B cell (primary cell): ENCODE results near the gene PTPMT1. TPM values are rescaled to one million over a fixed set of nuclear protein-coding genes. Genes with fewer than 3 reads are reported as not detected.
"Not testable (repeated sequence)": the region's sequence is repeated elsewhere in the genome, so short reads cannot be mapped to it uniquely, and the experiment has no call there.

ENCODE experiments used
- ATAC-seq: fragments of 200-7000 bp; cut with Tn5 transposase; one replicate; pipeline ENCODE4 v1.10.0; 2021; ENCODE audit warnings: low read depth, mild to moderate bottlenecking, moderate number of reproducible peaks, moderate library complexity
- CTCF ChIA-PET: fragments of 350-600 bp; sonication (Branson Sonifier 250); formaldehyde crosslinking; loops from one replicate; lab custom pipeline; 2021; ENCODE audit warnings: antibody characterized with exemption, inconsistent platforms; lab: Charles Lee
- POLR2A ChIA-PET: fragments of 350-600 bp; sonication (Branson Sonifier 250); formaldehyde crosslinking; loops from one replicate; lab custom pipeline; 2021; ENCODE audit warnings: antibody characterized with exemption; lab: Charles Lee
- DNase-seq: peaks from one replicate; pipeline ENCODE4 v3.0.0; 2013
- H2AFZ ChIP-seq: 2 replicates; pipeline ENCODE4 v1.6.1; 2012; ENCODE audit warnings: mild to moderate bottlenecking, low read depth, low read length; ENCODE audit not compliant: insufficient read depth, poor library complexity, severe bottlenecking
- H3K27ac ChIP-seq, 2 donors: 1 replicate in 1 of 2; 2 replicates in 1 of 2; pipeline ENCODE4 v1.5.1; 2012 to 2013; ENCODE audit warnings: low read length in 2 of 2, mild to moderate bottlenecking in 2 of 2, moderate library complexity in 1 of 2
- H3K27me3 ChIP-seq, 4 experiments: fragments of 200-600 bp in 1 of 4; sonication (generic) in 1 of 4; replicated peaks in 1 of 4; 1 replicate in 2 of 4; 2 replicates in 2 of 4; pipeline versions ENCODE4 v1.6.1 to v1.7.0; 2013 to 2016; ENCODE audit warnings: low read length in 3 of 4, mild to moderate bottlenecking in 2 of 4, mixed read lengths in 1 of 4, moderate library complexity in 1 of 4; ENCODE audit not compliant: insufficient read depth in 4 of 4, control insufficient read depth in 3 of 4; ENCODE audit errors: control extremely low read depth in 1 of 4
- H3K36me3 ChIP-seq, 2 experiments: replicated peaks in 1 of 2; 1 replicate in 1 of 2; 2 replicates in 1 of 2; pipeline versions ENCODE4 v1.6.1 to v1.7.1; 2013; ENCODE audit warnings: low read length in 1 of 2; ENCODE audit not compliant: insufficient read depth in 2 of 2, control insufficient read depth in 1 of 2; ENCODE audit errors: control extremely low read depth in 1 of 2, extremely low read depth in 1 of 2
- H3K4me1 ChIP-seq, 2 donors: fragments of 200-600 bp in 1 of 2; sonication (generic) in 1 of 2; 1 replicate in 1 of 2; 2 replicates in 1 of 2; pipeline versions ENCODE4 v1.5.1 to v1.6.1; 2013 to 2017; ENCODE audit warnings: low read length in 2 of 2; ENCODE audit not compliant: control insufficient read depth in 2 of 2, insufficient read depth in 2 of 2
- H3K4me2 ChIP-seq: replicated peaks from 2 replicates; pipeline ENCODE3; 2012; ENCODE audit warnings: mild to moderate bottlenecking, low read depth, low read length; ENCODE audit not compliant: poor library complexity, severe bottlenecking
- H3K4me3 ChIP-seq, 5 experiments: fragments of 200-600 bp in 1 of 5; sonication (generic) in 1 of 5; 1 replicate in 3 of 5; 2 replicates in 2 of 5; pipeline versions ENCODE4 v1.5.1 to v1.7.0; 2011 to 2016; ENCODE audit warnings: low read length in 4 of 5, mild to moderate bottlenecking in 4 of 5, low read depth in 2 of 5, control low read depth in 1 of 5, moderate library complexity in 1 of 5; ENCODE audit not compliant: insufficient read depth in 1 of 5; ENCODE audit errors: control extremely low read depth in 1 of 5, extremely low read depth in 1 of 5
- H3K79me2 ChIP-seq: fragments of 200-600 bp; sonication (generic); one replicate; pipeline ENCODE4 v1.6.0; 2016; ENCODE audit warnings: low read length; ENCODE audit not compliant: control insufficient read depth, insufficient read depth
- H3K9ac ChIP-seq: fragments of 200-600 bp; sonication (generic); 2 replicates; pipeline ENCODE4 v1.6.1; 2017; ENCODE audit warnings: mild to moderate bottlenecking, low read length, moderate library complexity
- H3K9me3 ChIP-seq, 3 donors: one replicate each; pipeline versions ENCODE4 v1.6.1 to v1.7.1; 2013; ENCODE audit warnings: low read length in 2 of 3; ENCODE audit not compliant: control insufficient read depth in 2 of 3, insufficient read depth in 1 of 3; ENCODE audit errors: control extremely low read depth in 1 of 3
- H4K20me1 ChIP-seq: 2 replicates; pipeline ENCODE4 v1.6.0; 2012; ENCODE audit warnings: mild to moderate bottlenecking, low read length; ENCODE audit not compliant: insufficient read depth, control insufficient read depth, poor library complexity, severe bottlenecking
- H3K27ac Mint-ChIP-seq: one replicate; pipeline ENCODE4 v1.8.0; 2021; ENCODE audit warnings: mixed read lengths
- H3K27me3 Mint-ChIP-seq: one replicate; pipeline ENCODE4 v1.8.0; 2021; ENCODE audit warnings: mixed read lengths
- H3K4me1 Mint-ChIP-seq: one replicate; pipeline ENCODE4 v1.8.0; 2021; ENCODE audit warnings: mixed read lengths
- H3K4me3 Mint-ChIP-seq: one replicate; pipeline ENCODE4 v1.8.0; 2021; ENCODE audit warnings: mixed read lengths
- H3K9me3 Mint-ChIP-seq: one replicate; pipeline ENCODE4 v1.8.0; 2022; ENCODE audit warnings: mixed read lengths; ENCODE audit not compliant: insufficient read depth
- EZH2 ChIP-seq: IDR thresholded peaks from 2 replicates; pipeline ENCODE4 v1.6.1; 2012; ENCODE audit warnings: borderline replicate concordance, low read depth, mild to moderate bottlenecking, moderate library complexity, low read length; ENCODE audit not compliant: insufficient read depth, poor library complexity, severe bottlenecking
- WGBS: methylation state at CpG from one replicate; pipeline ENCODE4 v1.1.5; 2013; ENCODE audit warnings: missing lambda C conversion rate; ENCODE audit not compliant: insufficient coverage; 5-methylcytosine and 5-hydroxymethylcytosine counted together
- intact Hi-C: fragments of 100-400 bp; cut with micrococcal nuclease; formaldehyde crosslinking; loops from one replicate; pipeline ENCODE4 v1.10.0; 2022
- polyA plus RNA-seq: library from polyadenylated mRNA; depleted of rRNA; stranded (reverse); fragments of >200 nt; gene quantifications from 2 replicates; pipeline ENCODE4 v1.2.3, GENCODE V29; 2012
- total RNA-seq, 2 donors: library from RNA; stranded (reverse); fragments of 120-200 nt in 1 of 2; gene quantifications; 1 replicate in 1 of 2; 2 replicates in 1 of 2; pipeline versions ENCODE4 v1.2.3 to v1.2.4, GENCODE V29; 2013 to 2022
- TF ChIP-seq, protein P1 (sequence below): fragments of 200-600 bp; IDR thresholded peaks from one replicate; pipeline ENCODE4 v1.8.0; 2022; ENCODE audit warnings: antibody characterized with exemption, mild to moderate bottlenecking

The PTPMT1 gene
- total and polyA plus RNA-seq, 2 donors (not counting 1 experiment from before 2014, with no cell fraction given): 20.8 to 35.7 TPM

DNA sequence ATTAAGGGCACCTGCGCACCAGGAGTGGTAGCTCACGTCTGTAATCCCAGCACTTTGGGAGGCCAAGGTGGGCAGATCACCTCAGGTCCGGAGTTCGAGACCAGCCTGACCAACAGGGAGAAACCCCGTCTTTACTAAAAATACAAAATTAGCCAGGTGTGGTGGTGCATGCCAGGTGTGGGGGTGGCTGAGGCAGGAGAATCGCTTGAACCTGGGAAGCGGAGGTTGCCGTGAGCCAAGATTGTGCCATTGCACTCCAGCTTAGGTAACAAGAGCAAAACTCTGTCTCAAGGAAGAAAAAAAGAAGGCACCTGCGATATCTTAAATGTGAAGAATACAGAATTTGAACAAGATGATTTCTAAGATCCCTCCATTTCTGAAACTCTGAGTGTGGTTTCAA is 39.4 kb upstream of the PTPMT1 start:
- H3K4me2 ChIP-seq, H3K4me3 ChIP-seq, H3K27me3 Mint-ChIP-seq, ATAC-seq, H3K9me3 Mint-ChIP-seq, H3K27me3 ChIP-seq, POLR2A ChIA-PET, H3K4me3 Mint-ChIP-seq, H3K9me3 ChIP-seq, intact Hi-C loops, DNase-seq, H3K9ac ChIP-seq, H2AFZ ChIP-seq: not testable (repeated sequence)
- H3K36me3 ChIP-seq: peaks cover 0 to 18% of the 10 kb centered on the region in 2 experiments
- peaks cover 81% of the 10 kb centered on the region for H4K20me1 ChIP-seq
- peak overlapping the region in 1 of 2 donors; percentile 77 for H3K27ac ChIP-seq
- H3K79me2 ChIP-seq: peaks cover 100% of the 10 kb centered on the region
- H3K4me1 Mint-ChIP-seq: peaks cover 59% of the 10 kb centered on the region
- H3K4me1 ChIP-seq: peaks cover 29 to 41% of the 10 kb centered on the region in 2 donors
- peak overlapping the region; percentile 50 for H3K27ac Mint-ChIP-seq
- CTCF ChIA-PET: interaction anchor here (0.6 to 0.7 kb wide), 2 partner anchors 18 to 195 kb away, joined by 3 to 5 read pairs; no protein-coding TSS in a partner anchor
- 60% methylated on average over 1 of the region's 9 CpGs for WGBS

DNA sequence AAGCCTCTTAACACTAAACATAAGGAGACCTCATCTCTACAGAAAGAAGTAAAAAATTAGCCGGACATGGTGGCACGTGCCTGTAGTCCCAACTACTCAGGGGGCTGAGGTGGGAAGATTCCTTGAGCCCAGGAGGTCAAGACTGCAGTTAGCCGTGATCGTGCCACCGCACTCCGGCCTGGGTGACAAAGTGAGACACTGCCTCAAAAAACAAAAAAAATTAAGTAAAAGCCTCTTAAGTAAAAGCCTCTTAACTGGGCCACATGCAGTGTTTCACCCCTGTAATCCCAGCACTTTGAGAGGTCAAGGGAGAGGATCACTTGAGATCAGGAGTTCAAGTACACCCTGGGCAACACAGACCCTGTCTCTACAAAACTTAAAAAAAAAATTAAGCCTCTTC is 38.2 kb upstream of the PTPMT1 start:
- Histone ChIP-seq H3K27ac (peak overlapping the region in 1 of 2 donors; percentile 49), H3K36me3 (peaks cover 0 to 19% of the 10 kb centered on the region in 2 experiments), H3K4me1 (peaks cover 29 to 35% of the 10 kb centered on the region in 2 donors), H4K20me1 (peaks cover 88% of the 10 kb centered on the region), H3K79me2 (peaks cover 100% of the 10 kb centered on the region), H2AFZ (no peak overlapping the region), H3K4me2 (no peak overlapping the region), H3K4me3 (no peak overlapping the region), H3K9me3 (no peaks in the 10 kb centered on the region), H3K27me3 (no peaks in the 10 kb centered on the region), H3K9ac (no peak overlapping the region)
- intact Hi-C loops: no loop called here
- H3K27ac Mint-ChIP-seq: no peak overlapping the region
- ATAC-seq (no peak), DNase-seq (no peak)
- ChIA-PET POLR2A (no interaction called here), CTCF (interaction anchor here (0.6 to 0.8 kb wide), 2 partner anchors 22 to 161 kb away, joined by 3 read pairs; no protein-coding TSS in a partner anchor)
- no peaks in the 10 kb centered on the region for H3K9me3 Mint-ChIP-seq
- no peaks in the 10 kb centered on the region for H3K27me3 Mint-ChIP-seq
- peaks cover 55% of the 10 kb centered on the region for H3K4me1 Mint-ChIP-seq
- no peak overlapping the region for H3K4me3 Mint-ChIP-seq
- TF ChIP-seq, protein P1, sequence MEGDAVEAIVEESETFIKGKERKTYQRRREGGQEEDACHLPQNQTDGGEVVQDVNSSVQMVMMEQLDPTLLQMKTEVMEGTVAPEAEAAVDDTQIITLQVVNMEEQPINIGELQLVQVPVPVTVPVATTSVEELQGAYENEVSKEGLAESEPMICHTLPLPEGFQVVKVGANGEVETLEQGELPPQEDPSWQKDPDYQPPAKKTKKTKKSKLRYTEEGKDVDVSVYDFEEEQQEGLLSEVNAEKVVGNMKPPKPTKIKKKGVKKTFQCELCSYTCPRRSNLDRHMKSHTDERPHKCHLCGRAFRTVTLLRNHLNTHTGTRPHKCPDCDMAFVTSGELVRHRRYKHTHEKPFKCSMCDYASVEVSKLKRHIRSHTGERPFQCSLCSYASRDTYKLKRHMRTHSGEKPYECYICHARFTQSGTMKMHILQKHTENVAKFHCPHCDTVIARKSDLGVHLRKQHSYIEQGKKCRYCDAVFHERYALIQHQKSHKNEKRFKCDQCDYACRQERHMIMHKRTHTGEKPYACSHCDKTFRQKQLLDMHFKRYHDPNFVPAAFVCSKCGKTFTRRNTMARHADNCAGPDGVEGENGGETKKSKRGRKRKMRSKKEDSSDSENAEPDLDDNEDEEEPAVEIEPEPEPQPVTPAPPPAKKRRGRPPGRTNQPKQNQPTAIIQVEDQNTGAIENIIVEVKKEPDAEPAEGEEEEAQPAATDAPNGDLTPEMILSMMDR: no peak
- no peak for TF ChIP-seq EZH2
- WGBS: 100% methylated on average over 6 of the region's 6 CpGs
